Right ventricle myocardium superior (tissue), 1 donor: ENCODE results near the gene VEZT. TPM values are rescaled to one million over a fixed set of nuclear protein-coding genes. Genes with fewer than 3 reads are reported as not detected.
"Not testable (repeated sequence)": the region's sequence is repeated elsewhere in the genome, so short reads cannot be mapped to it uniquely, and the experiment has no call there.

Experiments
- ATAC-seq: fragments of 200-7000 bp; cut with Tn5 transposase; one replicate; pipeline ENCODE4 v1.9.1; 2020; ENCODE audit warnings: mild to moderate bottlenecking; ENCODE audit not compliant: poor library complexity
- DNase-seq: peaks from one replicate; pipeline ENCODE4 v3.0.0-alpha.2; 2020
- intact Hi-C: fragments of 100-400 bp; cut with DNase I; formaldehyde crosslinking; loops from one replicate; pipeline ENCODE4 v1.11.2; 2022
- total RNA-seq: library from RNA; stranded (reverse); fragmentation: NEBNext Ultra II Directional; extraction: Animal tissue kit (Norgen Biotek cat#: 25700); gene quantifications from one replicate; pipeline ENCODE4 v1.2.1, GENCODE V29; 2021
- donor health status: DM: no; HTN: yes; CAD: no; lungs with severe emphysema.

The VEZT gene
- total RNA-seq, 1 donor from 2014 or later, result 55.5 TPM

GRCh38 chr12:95240556-95240955 lies 22.9 kb downstream of the VEZT start:
- intact Hi-C loops, result no loop called here
- no peak for ATAC-seq
- no peak for DNase-seq

- DNase-seq, ATAC-seq, intact Hi-C loops: not testable (repeated sequence)
Measured at GRCh38 chr12:95241138-95241537, 23.5 kb downstream of the VEZT start.

- ATAC-seq (no peak), DNase-seq (no peak)
- intact Hi-C loops, result no loop called here
Measured at GRCh38 chr12:95241761-95242506, 24.3 kb downstream of the VEZT start.

GRCh38 chr12:95243497-95244183 lies 26.0 kb downstream of the VEZT start:
- ATAC-seq (no peak), DNase-seq (no peak)
- intact Hi-C loops, result no loop called here

- ATAC-seq (no peak), DNase-seq (no peak)
- intact Hi-C loops, result no loop called here
Measured at GRCh38 chr12:95244350-95244749, 26.7 kb downstream of the VEZT start.

- DNase-seq, result no peak
- no peak for ATAC-seq
- intact Hi-C loops, result no loop called here
Measured at GRCh38 chr12:95248095-95248494, 30.5 kb downstream of the VEZT start.

- intact Hi-C loops, result no loop called here
- ATAC-seq, result no peak
- DNase-seq, result no peak
Measured at GRCh38 chr12:95248604-95249360, 31.2 kb downstream of the VEZT start.

- DNase-seq, result no peak
- no peak for ATAC-seq
- intact Hi-C loops, result no loop called here
Measured at GRCh38 chr12:95253386-95253785, 35.8 kb downstream of the VEZT start.

GRCh38 chr12:95257541-95257940 lies 39.9 kb downstream of the VEZT start:
- DNase-seq (no peak), ATAC-seq (no peak)
- intact Hi-C loops, result no loop called here

- intact Hi-C loops, result no loop called here
- DNase-seq, result no peak
- no peak for ATAC-seq
Measured at GRCh38 chr12:95258151-95258550, 40.5 kb downstream of the VEZT start.

GRCh38 chr12:95258803-95259202 lies 41.2 kb downstream of the VEZT start:
- intact Hi-C loops, result no loop called here
- no peak for DNase-seq
- ATAC-seq, result no peak

GRCh38 chr12:95259368-95259767 lies 41.8 kb downstream of the VEZT start:
- ATAC-seq, result peak; percentile 34
- no peak for DNase-seq
- intact Hi-C loops, result no loop called here

GRCh38 chr12:95261109-95261508 lies 43.5 kb downstream of the VEZT start:
- intact Hi-C loops, result no loop called here
- ATAC-seq (no peak), DNase-seq (no peak)

GRCh38 chr12:95262808-95263207 lies 45.2 kb downstream of the VEZT start:
- intact Hi-C loops, result no loop called here
- ATAC-seq, result peak; percentile 77
- no peak for DNase-seq

- no peak for DNase-seq
- intact Hi-C loops, result no loop called here
- ATAC-seq, result no peak
Measured at GRCh38 chr12:95265765-95266164, 48.2 kb downstream of the VEZT start.

- intact Hi-C loops, result no loop called here
- DNase-seq, result no peak
- peak; percentile 69 for ATAC-seq
Measured at GRCh38 chr12:95266254-95266653, 48.6 kb downstream of the VEZT start.

GRCh38 chr12:95269892-95270291 lies 52.3 kb downstream of the VEZT start:
- DNase-seq, result no peak
- intact Hi-C loops, result no loop called here
- ATAC-seq, result no peak

- DNase-seq (no peak), ATAC-seq (no peak)
- intact Hi-C loops, result no loop called here
Measured at GRCh38 chr12:95271465-95271864, 53.9 kb downstream of the VEZT start.

- ATAC-seq, result no peak
- intact Hi-C loops, result no loop called here
- no peak for DNase-seq
Measured at GRCh38 chr12:95277139-95277538, 59.5 kb downstream of the VEZT start.

- intact Hi-C loops, result no loop called here
- ATAC-seq, result no peak
Measured at GRCh38 chr12:95279856-95280255, 62.2 kb downstream of the VEZT start.

More at GRCh38 chr12:95279856-95280255, 62.2 kb downstream of the VEZT start:
- no peak for DNase-seq
